Vagina (tissue), 2 donors: ENCODE results near the gene FANK1. TPM values are rescaled to one million over a fixed set of nuclear protein-coding genes. Genes with fewer than 3 reads are reported as not detected.

ENCODE experiments used
- DNase-seq, 2 donors: peaks; one replicate each; pipeline ENCODE4 v3.0.0-alpha.2; 2017; ENCODE audit errors: extremely low spot score in 2 of 2
- H3K27ac ChIP-seq: fragments of 200-600 bp; sonication (generic); one replicate; pipeline ENCODE4 v1.5.1; 2019
- H3K27me3 ChIP-seq: fragments of 200-600 bp; sonication (generic); one replicate; pipeline ENCODE4 v1.5.1; 2019
- H3K36me3 ChIP-seq, 2 donors: fragments of 200-600 bp; sonication (generic); one replicate each; pipeline ENCODE4 v1.5.1; 2017 to 2019
- H3K4me1 ChIP-seq: fragments of 200-600 bp; sonication (generic); one replicate; pipeline ENCODE4 v1.5.1; 2019
- H3K4me3 ChIP-seq, 2 donors: fragments of 200-600 bp; sonication (generic); 1 replicate in 1 of 2; 2 replicates in 1 of 2; pipeline ENCODE4 v1.5.1; 2016 to 2019
- H3K9me3 ChIP-seq: fragments of 200-600 bp; sonication (generic); one replicate; pipeline ENCODE4 v1.5.1; 2019
- CTCF ChIP-seq, 3 experiments: fragments of 450-650 bp in 2 of 3; fragments of 200-600 bp in 1 of 3; sonication (generic) in 1 of 3; IDR thresholded peaks; one replicate each; pipeline ENCODE4 v1.5.1; 2017 to 2019; ENCODE audit warnings: antibody characterized with exemption in 3 of 3, mild to moderate bottlenecking in 2 of 3, moderate library complexity in 2 of 3
- POLR2A ChIP-seq, 2 donors: fragments of 450-650 bp; IDR thresholded peaks; one replicate each; pipeline ENCODE4 v1.6.1; 2017; ENCODE audit warnings: antibody characterized with exemption in 2 of 2, mild to moderate bottlenecking in 2 of 2, moderate library complexity in 2 of 2
- POLR2AphosphoS5 ChIP-seq, 2 donors: sonication (generic); formaldehyde crosslinking; IDR thresholded peaks; one replicate each; pipeline ENCODE4 v1.9.0; 2017; ENCODE audit warnings: antibody characterized with exemption in 2 of 2, mild to moderate bottlenecking in 2 of 2, low read depth in 1 of 2; ENCODE audit not compliant: insufficient read depth in 1 of 2
- intact Hi-C: fragments of 100-400 bp; cut with DNase I; formaldehyde crosslinking; loops from one replicate; pipeline ENCODE4 v1.15.1; 2023
- total RNA-seq: library from RNA; depleted of rRNA; stranded (reverse); fragments of >200 nt; gene quantifications from one replicate; pipeline ENCODE4 v1.2.3, GENCODE V29; 2016

Gene FANK1
- total RNA-seq, 1 donor from 2014 or later, result 6.6 TPM

- Histone ChIP-seq H3K27me3 (no peaks in the 10 kb centered on the region), H3K9me3 (no peaks in the 10 kb centered on the region), H3K27ac (no peak overlapping the region), H3K4me1 (no peaks in the 10 kb centered on the region), H3K4me3 (no peak overlapping the region), H3K36me3 (peaks cover 0 to 11% of the 10 kb centered on the region in 2 donors)
- intact Hi-C loops, result no loop called here
- no peak for TF ChIP-seq POLR2AphosphoS5 (IDR thresholded peaks at IDR 0.05; ENCODE audit: insufficient read depth in 1 of 2, low read depth in 1 of 2)
- TF ChIP-seq CTCF (IDR thresholded peaks at IDR 0.05), result no peak
- no peak for TF ChIP-seq POLR2A (IDR thresholded peaks at IDR 0.05)
- DNase-seq, result no peak
These were observed 17.2 kb upstream of the FANK1 start for GRCh38 chr10:125878957-125879835.

GRCh38 chr10:125880719-125881118, 15.6 kb upstream of the FANK1 start:
- H3K27me3 ChIP-seq, result no peaks in the 10 kb centered on the region
- no peak for DNase-seq
- no peak overlapping the region for H3K27ac ChIP-seq
- TF ChIP-seq POLR2A (IDR thresholded peaks at IDR 0.05), result no peak
- no peak for TF ChIP-seq POLR2AphosphoS5 (IDR thresholded peaks at IDR 0.05; ENCODE audit: insufficient read depth in 1 of 2, low read depth in 1 of 2)
- no peak for TF ChIP-seq CTCF (IDR thresholded peaks at IDR 0.05)
- intact Hi-C loops, result no loop called here
- peaks cover 0 to 10% of the 10 kb centered on the region in 2 donors for H3K36me3 ChIP-seq
- no peaks in the 10 kb centered on the region for H3K4me1 ChIP-seq
- no peak overlapping the region for H3K4me3 ChIP-seq
- H3K9me3 ChIP-seq, result no peaks in the 10 kb centered on the region

GRCh38 chr10:125881192-125881591, 15.2 kb upstream of the FANK1 start, which contains the start of gene DHX32:
TSS of gene DHX32 (minus strand) at chr10:125881292. CDS start at chr10:125880824, 468 bp downstream.
- DNase-seq, result no peak
- peaks cover 0 to 6% of the 10 kb centered on the region in 2 donors for H3K36me3 ChIP-seq
- H3K4me3 ChIP-seq, result no peak within 1 kb of the TSS
- H3K4me1 ChIP-seq, result no peaks in the 10 kb centered on the region
- no peaks in the 10 kb centered on the region for H3K27me3 ChIP-seq
- H3K9me3 ChIP-seq, result no peaks in the 10 kb centered on the region
- TF ChIP-seq POLR2AphosphoS5 (IDR thresholded peaks at IDR 0.05; ENCODE audit: insufficient read depth in 1 of 2, low read depth in 1 of 2) (no peak), CTCF (IDR thresholded peaks at IDR 0.05) (no peak), POLR2A (IDR thresholded peaks at IDR 0.05) (no peak)
- intact Hi-C loops, result no loop called here
- no peak within 1 kb of the TSS for H3K27ac ChIP-seq

GRCh38 chr10:125882596-125882995, 13.8 kb upstream of the FANK1 start:
- DNase-seq, result no peak
- TF ChIP-seq CTCF (IDR thresholded peaks at IDR 0.05), result no peak
- TF ChIP-seq POLR2A (IDR thresholded peaks at IDR 0.05), result no peak
- TF ChIP-seq POLR2AphosphoS5 (IDR thresholded peaks at IDR 0.05; ENCODE audit: insufficient read depth in 1 of 2, low read depth in 1 of 2), result no peak

GRCh38 chr10:125883211-125883610, 13.2 kb upstream of the FANK1 start:
- H3K27me3 ChIP-seq, result no peaks in the 10 kb centered on the region
- H3K9me3 ChIP-seq, result no peaks in the 10 kb centered on the region
- no peak overlapping the region for H3K4me3 ChIP-seq
- no peak for TF ChIP-seq POLR2AphosphoS5 (IDR thresholded peaks at IDR 0.05; ENCODE audit: insufficient read depth in 1 of 2, low read depth in 1 of 2)
- TF ChIP-seq CTCF (IDR thresholded peaks at IDR 0.05), result no peak
- TF ChIP-seq POLR2A (IDR thresholded peaks at IDR 0.05), result no peak
- H3K27ac ChIP-seq, result no peak overlapping the region
- H3K36me3 ChIP-seq, result no peaks in the 10 kb centered on the region
- intact Hi-C loops, result no loop called here
- no peak for DNase-seq
- H3K4me1 ChIP-seq, result no peaks in the 10 kb centered on the region

More at GRCh38 chr10:125882596-125882995, 13.8 kb upstream of the FANK1 start:
- Histone ChIP-seq H3K4me1 (no peaks in the 10 kb centered on the region), H3K27ac (no peak overlapping the region), H3K36me3 (no peaks in the 10 kb centered on the region), H3K4me3 (no peak overlapping the region), H3K9me3 (no peaks in the 10 kb centered on the region), H3K27me3 (no peaks in the 10 kb centered on the region)
- intact Hi-C loops, result no loop called here
